HepG2 (cell line): ENCODE measurements around the gene RAET1L. TPM values are rescaled to one million over a fixed set of nuclear protein-coding genes. Genes with fewer than 3 reads are reported as not detected.

Source experiments
- ATAC-seq: fragments of 200-7000 bp; cut with Tn5 transposase; 3 replicates; pipeline ENCODE4 v1.9.1; 2020; ENCODE audit warnings: mild to moderate bottlenecking, moderate library complexity
- BruUV-seq: library from RNA; stranded (reverse); fragments of 400-500 nt; replicated peaks from 2 replicates; lab custom pipeline; 2021; lab: Mats Ljungman, UMichigan
- CTCF ChIA-PET: fragments of 300-600 bp; formaldehyde crosslinking; extraction: SDS; loops from one replicate; lab custom pipeline; 2021; ENCODE audit warnings: low total read pairs, inconsistent platforms, low intra/inter-chr PET ratio; lab: Yijun Ruan, JAX
- POLR2A ChIA-PET: fragments of 350-600 bp; sonication (Branson Sonifier 250); formaldehyde crosslinking; loops from one replicate; lab custom pipeline; 2020; ENCODE audit warnings: antibody characterized with exemption, inconsistent platforms; lab: Yijun Ruan, JAX
- DNase-seq: peaks from one replicate; pipeline ENCODE4 v3.0.0-alpha.2; 2015; ENCODE audit warnings: low spot score
- FAIRE-seq: peaks from 3 replicates; lab custom pipeline; 2011; peaks lifted over from hg19 to GRCh38; lab: Jason Lieb, UNC
- H2AFZ ChIP-seq: one replicate; pipeline ENCODE4 v1.6.1; 2011; ENCODE audit warnings: low read length, inconsistent platforms
- H3K27ac ChIP-seq: fragments of 300-600 bp; 3 replicates; pipeline ENCODE4 v1.8.0; 2011; ENCODE audit warnings: mixed run types, mild to moderate bottlenecking, mixed read lengths, low read length, inconsistent platforms; ENCODE audit not compliant: insufficient read depth; ENCODE audit errors: extremely low read length
- H3K27me3 ChIP-seq, 2 experiments: fragments of 200-600 bp in 1 of 2; 2 replicates in 1 of 2; 3 replicates in 1 of 2; pipeline versions ENCODE4 v1.6.0 to v1.8.0; 2011; ENCODE audit warnings: low read length in 2 of 2, mild to moderate bottlenecking in 2 of 2, moderate library complexity in 2 of 2, inconsistent platforms in 1 of 2; ENCODE audit not compliant: insufficient read depth in 2 of 2, control insufficient read depth in 1 of 2
- H3K36me3 ChIP-seq, 2 experiments: fragments of 200-600 bp in 1 of 2; replicated peaks in 1 of 2; 2 replicates in 1 of 2; 3 replicates in 1 of 2; pipeline versions ENCODE4 v1.5.1 to v1.8.0; 2011; ENCODE audit warnings: low read length in 2 of 2, inconsistent platforms in 1 of 2; ENCODE audit not compliant: insufficient read depth in 2 of 2, control insufficient read depth in 1 of 2
- H3K4me1 ChIP-seq: 2 replicates; pipeline ENCODE4 v1.5.1; 2012; ENCODE audit warnings: low read length, inconsistent platforms; ENCODE audit not compliant: insufficient read depth
- H3K4me2 ChIP-seq: 2 replicates; pipeline ENCODE4 v1.6.0; 2011; ENCODE audit warnings: low read depth, low read length, inconsistent platforms
- H3K4me3 ChIP-seq, 3 experiments: fragments of 200-600 bp in 1 of 3; sonication (generic), shearing (Covaris generic) in 1 of 3; replicated peaks in 1 of 3; 2 replicates each; pipeline ENCODE4 v1.5.1; 2011 to 2016; ENCODE audit warnings: low read length in 3 of 3, inconsistent platforms in 2 of 3, low read depth in 2 of 3, mild to moderate bottlenecking in 2 of 3, control low read depth in 1 of 3, mixed read lengths in 1 of 3; ENCODE audit not compliant: insufficient read depth in 1 of 3
- H3K79me2 ChIP-seq: one replicate; pipeline ENCODE4 v1.6.1; 2011; ENCODE audit warnings: low read length, inconsistent platforms; ENCODE audit not compliant: insufficient read depth
- H3K9ac ChIP-seq: 2 replicates; pipeline ENCODE4 v1.6.0; 2011; ENCODE audit warnings: mild to moderate bottlenecking, low read depth, low read length, inconsistent platforms; ENCODE audit not compliant: insufficient read depth
- H3K9me3 ChIP-seq: 2 replicates; pipeline ENCODE4 v1.5.1; 2012; ENCODE audit warnings: mild to moderate bottlenecking, low read length
- H4K20me1 ChIP-seq: 2 replicates; pipeline ENCODE4 v1.6.0; 2011; ENCODE audit warnings: inconsistent platforms, mild to moderate bottlenecking, low read length, moderate library complexity; ENCODE audit not compliant: insufficient read depth
- AGO2 ChIP-seq: fragments of 200-400 bp; formaldehyde crosslinking; optimal IDR thresholded peaks from 2 replicates; pipeline ENCODE3; 2017; ENCODE audit warnings: mild to moderate bottlenecking, low read depth, low read length, moderate library complexity
- HNF4A ChIP-seq: sonication (generic); formaldehyde crosslinking; IDR thresholded peaks from 2 replicates; pipeline ENCODE4 v1.4.0; 2020; ENCODE audit warnings: missing genetic modification reagents
- NONO ChIP-seq, 2 experiments: fragments of 450-650 bp in 1 of 2; sonication (generic) in 1 of 2; formaldehyde crosslinking in 1 of 2; IDR thresholded peaks in 1 of 2; conservative IDR thresholded peaks in 1 of 2; 2 replicates each; pipeline versions ENCODE4 v1.6.1 to v1.8.0; 2017 to 2022; ENCODE audit warnings: mild to moderate bottlenecking in 1 of 2, missing genetic modification reagents in 1 of 2, moderate library complexity in 1 of 2
- SIX4 ChIP-seq: sonication (generic); formaldehyde crosslinking; IDR thresholded peaks from 2 replicates; pipeline ENCODE4 v1.4.0; 2020; ENCODE audit warnings: missing genetic modification reagents
- ZMAT5 ChIP-seq: sonication (generic); formaldehyde crosslinking; IDR thresholded peaks from 2 replicates; pipeline ENCODE4 v1.5.0; 2020; ENCODE audit warnings: mild to moderate bottlenecking, low read depth, missing genetic modification reagents, borderline replicate concordance
- ZNF605 ChIP-seq: sonication (generic); formaldehyde crosslinking; IDR thresholded peaks from 2 replicates; pipeline ENCODE4 v1.8.0; 2022; ENCODE audit warnings: mild to moderate bottlenecking, missing genetic modification reagents
- ZNF713 ChIP-seq: sonication (generic); formaldehyde crosslinking; IDR thresholded peaks from 2 replicates; pipeline ENCODE4 v1.4.0; 2020; ENCODE audit warnings: mild to moderate bottlenecking, missing genetic modification reagents
- ZNF775 ChIP-seq: sonication (generic); formaldehyde crosslinking; IDR thresholded peaks from 2 replicates; pipeline ENCODE4 v1.4.0; 2020; ENCODE audit warnings: missing genetic modification reagents, mild to moderate bottlenecking, moderate library complexity, borderline replicate concordance
- ZSCAN9 ChIP-seq: IDR thresholded peaks from 2 replicates; pipeline ENCODE4 v1.6.1; 2016; ENCODE audit warnings: borderline replicate concordance
- WGBS: methylation state at CpG from one replicate; pipeline ENCODE4 v1.1.6; 2017; ENCODE audit warnings: low lambda C conversion rate; 5-methylcytosine and 5-hydroxymethylcytosine counted together
- in situ Hi-C: cut with HindIII; loops from 2 replicates; pipeline ENCODE4 v1.10.0; 2017; ENCODE audit warnings: low pct_unique_long_range_greater_than_20kb; ENCODE audit not compliant: extremely low pct_ligation_motif_present
- intact Hi-C: fragments of 100-400 bp; cut with micrococcal nuclease; formaldehyde crosslinking; loops from one replicate; pipeline ENCODE4 v1.10.0; 2022; ENCODE audit not compliant: unreplicated experiment
- polyA plus RNA-seq, 8 experiments: library from polyadenylated mRNA; depleted of rRNA in 3 of 8; stranded (reverse) in 7 of 8; unstranded in 1 of 8; fragments of >200 nt; fragmentation: Illumina TruSeq in 4 of 8; extraction: Trizol in 4 of 8; gene quantifications; 2 replicates each; pipeline versions ENCODE4 v1.2.1 to v1.2.3, GENCODE V29; 2011 to 2016; ENCODE audit warnings: low read depth in 4 of 8, missing spikeins in 1 of 8, mixed read lengths in 1 of 8; ENCODE audit not compliant: insufficient read depth in 1 of 8
- total RNA-seq, 5 experiments: library from RNA; depleted of rRNA; stranded (reverse); fragments of >200 nt; fragmentation: Illumina TruSeq; extraction: Trizol; gene quantifications; 2 replicates each; pipeline ENCODE4 v1.2.3, GENCODE V29; 2016; ENCODE audit warnings: low read depth in 1 of 5
- TF ChIP-seq, protein P1 (sequence below): sonication (generic); formaldehyde crosslinking; IDR thresholded peaks from 2 replicates; pipeline ENCODE4 v1.4.0; 2020; ENCODE audit warnings: mild to moderate bottlenecking, missing genetic modification reagents
- TF ChIP-seq, protein P2 (sequence below): sonication (generic); formaldehyde crosslinking; IDR thresholded peaks from 2 replicates; pipeline ENCODE4 v1.4.0; 2020; ENCODE audit warnings: missing genetic modification reagents

RAET1L gene
- total and polyA plus RNA-seq, 2 of the 13 experiments (the other 11 are each of a cell fraction or from before 2014, with no cell fraction given), result not detected

DNA sequence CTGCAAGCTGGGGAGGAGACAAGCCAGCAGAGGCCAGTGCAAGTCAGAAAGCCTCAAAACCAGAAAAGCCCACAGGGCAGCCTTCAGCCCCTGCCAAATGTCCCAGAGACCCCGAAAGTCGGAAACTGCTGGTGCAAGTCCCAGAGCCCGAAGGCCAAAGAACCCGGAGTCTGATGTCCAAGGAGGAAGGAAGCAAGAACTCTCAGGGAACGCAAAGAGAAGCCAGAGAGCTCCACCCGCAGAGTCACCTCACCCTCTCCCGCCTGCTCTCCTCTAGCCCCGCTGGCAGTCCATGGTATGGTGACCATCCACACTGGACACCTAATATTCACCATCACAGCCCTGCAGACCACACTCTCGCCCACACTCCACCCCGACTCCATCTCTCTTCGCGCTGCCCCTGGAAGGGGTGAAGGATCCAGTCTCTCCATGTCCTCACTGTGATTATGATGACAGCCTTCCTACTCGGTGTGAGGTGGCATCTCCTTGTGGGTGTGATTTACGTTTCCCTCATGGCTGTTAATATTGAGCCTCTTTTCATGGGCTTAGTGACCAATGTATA is 33.0 kb upstream of the RAET1L start:
- POLR2A ChIA-PET, result no interaction called here
- H3K4me3 ChIP-seq, result no peak overlapping the region
- CTCF ChIA-PET, result no interaction called here
- H3K27ac ChIP-seq, result no peak overlapping the region
- no TSS peak for BruUV-seq
- intact Hi-C loops (no loop called here), in situ Hi-C loops (no loop called here)
- no peak overlapping the region for H2AFZ ChIP-seq
- TF ChIP-seq, protein P1, sequence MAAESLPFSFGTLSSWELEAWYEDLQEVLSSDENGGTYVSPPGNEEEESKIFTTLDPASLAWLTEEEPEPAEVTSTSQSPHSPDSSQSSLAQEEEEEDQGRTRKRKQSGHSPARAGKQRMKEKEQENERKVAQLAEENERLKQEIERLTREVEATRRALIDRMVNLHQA (CRISPR knock-in tag), result no peak
- TF ChIP-seq ZMAT5 (CRISPR knock-in tag) (no peak), AGO2 (no peak), ZNF605 (no peak), ZNF775 (no peak), HNF4A (CRISPR knock-in tag) (no peak), NONO (IDR thresholded peaks at IDR 0.05) (no peak), NONO (CRISPR knock-in tag; conservative IDR thresholded peaks at IDR 0.05) (no peak), ZNF713 (CRISPR knock-in tag) (no peak), SIX4 (CRISPR knock-in tag) (no peak), ZSCAN9 (no peak)
- TF ChIP-seq, protein P2, sequence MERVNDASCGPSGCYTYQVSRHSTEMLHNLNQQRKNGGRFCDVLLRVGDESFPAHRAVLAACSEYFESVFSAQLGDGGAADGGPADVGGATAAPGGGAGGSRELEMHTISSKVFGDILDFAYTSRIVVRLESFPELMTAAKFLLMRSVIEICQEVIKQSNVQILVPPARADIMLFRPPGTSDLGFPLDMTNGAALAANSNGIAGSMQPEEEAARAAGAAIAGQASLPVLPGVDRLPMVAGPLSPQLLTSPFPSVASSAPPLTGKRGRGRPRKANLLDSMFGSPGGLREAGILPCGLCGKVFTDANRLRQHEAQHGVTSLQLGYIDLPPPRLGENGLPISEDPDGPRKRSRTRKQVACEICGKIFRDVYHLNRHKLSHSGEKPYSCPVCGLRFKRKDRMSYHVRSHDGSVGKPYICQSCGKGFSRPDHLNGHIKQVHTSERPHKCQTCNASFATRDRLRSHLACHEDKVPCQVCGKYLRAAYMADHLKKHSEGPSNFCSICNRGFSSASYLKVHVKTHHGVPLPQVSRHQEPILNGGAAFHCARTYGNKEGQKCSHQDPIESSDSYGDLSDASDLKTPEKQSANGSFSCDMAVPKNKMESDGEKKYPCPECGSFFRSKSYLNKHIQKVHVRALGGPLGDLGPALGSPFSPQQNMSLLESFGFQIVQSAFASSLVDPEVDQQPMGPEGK (CRISPR knock-in tag), result no peak
- TF ChIP-seq, all 625 proteins: peak for 0
- H3K9me3 ChIP-seq, result no peaks in the 10 kb centered on the region
- no peaks in the 10 kb centered on the region for H3K4me1 ChIP-seq
- H3K36me3 ChIP-seq, result no peaks in the 10 kb centered on the region
- no peak for DNase-seq
- WGBS, result 30% methylated on average over 14 of the region's 14 CpGs
- no peaks in the 10 kb centered on the region for H4K20me1 ChIP-seq
- no peak overlapping the region for H3K9ac ChIP-seq
- no peak for ATAC-seq
- H3K4me2 ChIP-seq, result no peak overlapping the region
- peaks cover 4 to 60% of the 10 kb centered on the region in 2 experiments for H3K27me3 ChIP-seq
- no peak for FAIRE-seq
- H3K79me2 ChIP-seq, result no peaks in the 10 kb centered on the region
